Measurements from ENCODE around the gene ABL2.

DNA sequence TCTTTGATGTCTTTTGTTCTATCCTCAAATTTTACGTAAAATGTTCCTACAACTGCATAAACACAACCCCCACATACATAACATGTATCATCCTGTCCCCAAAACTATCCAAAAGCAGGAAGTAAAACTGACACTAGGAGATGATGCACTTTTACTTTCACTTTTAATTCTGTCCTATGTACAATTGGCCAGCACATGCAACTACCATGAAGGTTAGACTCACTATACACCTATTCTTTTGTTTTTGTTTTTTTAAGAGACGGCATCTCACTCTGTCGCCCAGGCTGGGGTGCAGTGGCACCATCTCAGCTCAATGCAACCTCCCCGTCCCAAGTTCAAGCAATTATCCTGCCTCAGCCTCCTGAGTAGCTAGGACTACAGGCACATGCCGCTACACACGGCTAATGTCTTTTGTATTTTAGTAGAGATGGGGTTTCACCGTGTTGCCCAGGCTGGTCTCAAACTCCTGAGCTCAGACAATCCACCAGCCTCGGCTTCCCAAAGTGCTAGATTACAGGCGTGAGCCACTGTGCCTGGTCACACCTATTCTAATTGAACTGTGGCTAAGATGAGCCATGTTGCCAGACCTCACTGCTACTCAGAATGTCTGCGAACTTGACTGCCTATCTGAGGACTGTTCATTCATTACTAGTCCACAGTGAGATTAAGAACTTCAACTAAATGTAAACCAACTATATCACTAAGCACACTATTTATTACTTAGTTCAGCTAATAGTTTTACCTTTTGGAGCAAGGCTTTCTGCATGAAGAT is 99.6 kb downstream of the ABL2 start:
- TF ChIP-seq, protein P1, sequence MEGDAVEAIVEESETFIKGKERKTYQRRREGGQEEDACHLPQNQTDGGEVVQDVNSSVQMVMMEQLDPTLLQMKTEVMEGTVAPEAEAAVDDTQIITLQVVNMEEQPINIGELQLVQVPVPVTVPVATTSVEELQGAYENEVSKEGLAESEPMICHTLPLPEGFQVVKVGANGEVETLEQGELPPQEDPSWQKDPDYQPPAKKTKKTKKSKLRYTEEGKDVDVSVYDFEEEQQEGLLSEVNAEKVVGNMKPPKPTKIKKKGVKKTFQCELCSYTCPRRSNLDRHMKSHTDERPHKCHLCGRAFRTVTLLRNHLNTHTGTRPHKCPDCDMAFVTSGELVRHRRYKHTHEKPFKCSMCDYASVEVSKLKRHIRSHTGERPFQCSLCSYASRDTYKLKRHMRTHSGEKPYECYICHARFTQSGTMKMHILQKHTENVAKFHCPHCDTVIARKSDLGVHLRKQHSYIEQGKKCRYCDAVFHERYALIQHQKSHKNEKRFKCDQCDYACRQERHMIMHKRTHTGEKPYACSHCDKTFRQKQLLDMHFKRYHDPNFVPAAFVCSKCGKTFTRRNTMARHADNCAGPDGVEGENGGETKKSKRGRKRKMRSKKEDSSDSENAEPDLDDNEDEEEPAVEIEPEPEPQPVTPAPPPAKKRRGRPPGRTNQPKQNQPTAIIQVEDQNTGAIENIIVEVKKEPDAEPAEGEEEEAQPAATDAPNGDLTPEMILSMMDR (IDR thresholded peaks at IDR 0.05; ENCODE audit: low read depth, low read length, poor library complexity, severe bottlenecking): no peak
- TF ChIP-seq EZH2phosphoT487 (IDR thresholded peaks at IDR 0.05; ENCODE audit: borderline replicate concordance, low read length): no peak
